Measurements from ENCODE around the gene APMAP.

GRCh38 chr20:25005661-25006060 lies 13.1 kb upstream of the APMAP start:
- TF ChIP-seq CTCF (IDR thresholded peaks at IDR 0.05) (no peak), POLR2AphosphoS5 (IDR thresholded peaks at IDR 0.05) (no peak)

All from prostate gland (tissue), 2 donors.